ENCODE measurements around the gene HOXD9. TPM values are rescaled to one million over a fixed set of nuclear protein-coding genes. Genes with fewer than 3 reads are reported as not detected.

The HOXD9 gene
- total RNA-seq, 1 experiment from 2014 or later = not detected

- CTCF ChIA-PET = no interaction called here
- Histone ChIP-seq H3K27me3 (replicated peaks; ENCODE audit: control insufficient read depth, insufficient read depth, low read length) (peaks cover 19% of the 10 kb centered on the region), H3K36me3 (ENCODE audit: control insufficient read depth, insufficient read depth, low read length) (no peaks in the 10 kb centered on the region), H3K4me1 (peaks cover 14% of the 10 kb centered on the region; the same call in 1 of the 2 replicates), H3K4me3 (ENCODE audit: low read depth, low read length) (no peak overlapping the region), H3K9me3 (peaks cover 15% of the 10 kb centered on the region)
- Mint-ChIP-seq H3K27me3 (ENCODE audit: insufficient read depth, unreplicated experiment) (peaks cover 61% of the 10 kb centered on the region), H3K36me3 (ENCODE audit: insufficient read depth, unreplicated experiment) (peaks cover 5% of the 10 kb centered on the region), H3K27ac (ENCODE audit: unreplicated experiment) (no peak overlapping the region), H3K4me1 (ENCODE audit: low read depth, unreplicated experiment) (peaks cover 19% of the 10 kb centered on the region), H3K9me3 (ENCODE audit: unreplicated experiment) (no peaks in the 10 kb centered on the region), H3K4me3 (ENCODE audit: unreplicated experiment) (no peak overlapping the region)
- no TSS peak for BruUV-seq (replicated peaks)
- no peak for DNase-seq
- intact Hi-C loops (cut with micrococcal nuclease; ENCODE audit: unreplicated experiment) = loop anchor here (10.0 kb wide), 1 partner anchor 198 kb away; no protein-coding TSS in a partner anchor
- no peak for TF ChIP-seq CTCF (IDR thresholded peaks at IDR 0.05; ENCODE audit: insufficient read depth in 1 of 2, low read depth in 1 of 2, low read length in 1 of 2, severe bottlenecking in 1 of 2, unreplicated experiment in 1 of 2)
- POLR2A ChIA-PET = no interaction called here
Observed at GRCh38 chr2:176082525-176082823, 40.0 kb upstream of the HOXD9 start.

- no TSS peak for BruUV-seq (replicated peaks)
- Histone ChIP-seq H3K4me3 (ENCODE audit: low read depth, low read length) (0 out of 2 replicates have a peak overlapping the region, but pooled peaks have one; percentile 1), H3K4me1 (peaks cover 14% of the 10 kb centered on the region; the same call in 1 of the 2 replicates), H3K9me3 (peaks cover 15% of the 10 kb centered on the region), H3K27me3 (replicated peaks; ENCODE audit: control insufficient read depth, insufficient read depth, low read length) (peaks cover 21% of the 10 kb centered on the region), H3K36me3 (ENCODE audit: control insufficient read depth, insufficient read depth, low read length) (no peaks in the 10 kb centered on the region)
- Mint-ChIP-seq H3K4me3 (ENCODE audit: unreplicated experiment) (peak overlapping the region; percentile 54), H3K27ac (ENCODE audit: unreplicated experiment) (no peak overlapping the region), H3K27me3 (ENCODE audit: insufficient read depth, unreplicated experiment) (peaks cover 61% of the 10 kb centered on the region), H3K9me3 (ENCODE audit: unreplicated experiment) (no peaks in the 10 kb centered on the region), H3K36me3 (ENCODE audit: insufficient read depth, unreplicated experiment) (peaks cover 5% of the 10 kb centered on the region), H3K4me1 (ENCODE audit: low read depth, unreplicated experiment) (peaks cover 19% of the 10 kb centered on the region)
- no peak for TF ChIP-seq CTCF (IDR thresholded peaks at IDR 0.05; ENCODE audit: insufficient read depth in 1 of 2, low read depth in 1 of 2, low read length in 1 of 2, severe bottlenecking in 1 of 2, unreplicated experiment in 1 of 2)
- no peak for DNase-seq
- CTCF ChIA-PET = no interaction called here
- intact Hi-C loops (cut with micrococcal nuclease; ENCODE audit: unreplicated experiment) = loop anchor here (10.0 kb wide), 1 partner anchor 198 kb away; no protein-coding TSS in a partner anchor
- POLR2A ChIA-PET = no interaction called here
Observed at GRCh38 chr2:176082824-176083751, 39.4 kb upstream of the HOXD9 start.

- no peak for TF ChIP-seq CTCF (IDR thresholded peaks at IDR 0.05; ENCODE audit: insufficient read depth in 1 of 2, low read depth in 1 of 2, low read length in 1 of 2, severe bottlenecking in 1 of 2, unreplicated experiment in 1 of 2)
- Mint-ChIP-seq H3K27ac (ENCODE audit: unreplicated experiment) (no peak within 1 kb of the TSS), H3K27me3 (ENCODE audit: insufficient read depth, unreplicated experiment) (peaks cover 58% of the 10 kb centered on the region), H3K9me3 (ENCODE audit: unreplicated experiment) (no peaks in the 10 kb centered on the region), H3K36me3 (ENCODE audit: insufficient read depth, unreplicated experiment) (peaks cover 5% of the 10 kb centered on the region), H3K4me3 (ENCODE audit: unreplicated experiment) (peak within 1 kb of the TSS; percentile 64), H3K4me1 (ENCODE audit: low read depth, unreplicated experiment) (peaks cover 19% of the 10 kb centered on the region)
- Histone ChIP-seq H3K4me3 (ENCODE audit: low read depth, low read length) (0 out of 2 replicates have a peak within 1 kb of the TSS, but pooled peaks have one; percentile 1), H3K27me3 (replicated peaks; ENCODE audit: control insufficient read depth, insufficient read depth, low read length) (peaks cover 21% of the 10 kb centered on the region), H3K4me1 (peaks cover 19% of the 10 kb centered on the region; the same call in 1 of the 2 replicates), H3K36me3 (ENCODE audit: control insufficient read depth, insufficient read depth, low read length) (no peaks in the 10 kb centered on the region), H3K9me3 (peaks cover 15% of the 10 kb centered on the region)
- ChIA-PET CTCF (no interaction called here), POLR2A (no interaction called here)
- BruUV-seq (replicated peaks) = no TSS peak
- intact Hi-C loops (cut with micrococcal nuclease; ENCODE audit: unreplicated experiment) = loop anchor here (2.0 to 10.0 kb wide), 2 partner anchors 119 to 199 kb away; no protein-coding TSS in a partner anchor
- no peak for DNase-seq
Observed at GRCh38 chr2:176083796-176084261, 38.7 kb upstream of the HOXD9 start, which contains the start of gene EVX2. Gene EVX2 (minus strand): TSS chr2:176083962. CDS start chr2:176083776, 186 bp downstream.

All from Caco-2 (cell line).